K562 (cell line): ENCODE results near the gene CFAP97D1.

Source experiments
- CCAR2 ChIP-seq: fragments of 200-400 bp; formaldehyde crosslinking; IDR thresholded peaks from 2 replicates; pipeline ENCODE4 v1.6.1; 2017; ENCODE audit warnings: mild to moderate bottlenecking, low read depth, low read length
- EP300 ChIP-seq: IDR thresholded peaks from 2 replicates; pipeline ENCODE4 v1.6.1; 2012; ENCODE audit warnings: low read length, improper control_type of control experiment
- SIN3B ChIP-seq: fragments of 450-650 bp; IDR thresholded peaks from 2 replicates; pipeline ENCODE4 v1.6.1; 2017; ENCODE audit warnings: low read depth, mild to moderate bottlenecking, moderate library complexity
- SMC3 ChIP-seq: conservative IDR thresholded peaks from 2 replicates; pipeline ENCODE4 v1.6.1; 2011; ENCODE audit warnings: low read depth, low read length, improper control_type of control experiment; ENCODE audit not compliant: insufficient read depth
- SP1 ChIP-seq: sonication (generic); formaldehyde crosslinking; IDR thresholded peaks from 2 replicates; pipeline ENCODE4 v1.8.1; 2022; ENCODE audit warnings: mild to moderate bottlenecking, missing genetic modification reagents
- TF ChIP-seq, protein P1 (sequence below), 3 experiments: IDR thresholded peaks in 2 of 3; conservative IDR thresholded peaks in 1 of 3; 2 replicates each; pipeline ENCODE4 v1.5.1; 2011 to 2012; ENCODE audit warnings: low read length in 3 of 3, mild to moderate bottlenecking in 3 of 3, control low read depth in 2 of 3, improper control_type of control experiment in 1 of 3, inconsistent platforms in 1 of 3, low read depth in 1 of 3, mixed read lengths in 1 of 3, moderate library complexity in 1 of 3; ENCODE audit not compliant: insufficient read depth in 2 of 3

DNA sequence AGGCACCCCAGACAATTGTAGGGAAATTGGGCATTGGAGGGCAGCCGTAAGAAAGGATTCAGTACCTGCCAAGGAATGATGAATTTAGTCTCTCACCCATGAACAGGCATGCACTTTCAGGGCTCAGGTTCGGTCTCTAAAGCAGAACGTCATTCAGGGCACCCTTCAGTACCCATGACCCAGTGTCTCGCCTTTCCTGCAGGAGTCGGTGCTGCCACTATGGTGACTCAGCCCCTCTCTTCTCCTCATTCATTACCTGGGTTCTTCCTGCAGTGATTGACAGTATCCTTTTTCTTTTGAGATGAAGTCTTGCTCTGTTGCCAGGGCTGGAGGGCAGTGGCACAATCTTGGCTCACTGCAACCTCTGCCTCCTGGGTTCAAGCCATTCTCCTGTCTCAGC is 30.1 kb upstream of the CFAP97D1 start:
- TF ChIP-seq CCAR2 (no peak), EP300 (no peak), SMC3 (no peak), SP1 (CRISPR knock-in tag) (no peak), SIN3B (no peak)
- TF ChIP-seq, protein P1, sequence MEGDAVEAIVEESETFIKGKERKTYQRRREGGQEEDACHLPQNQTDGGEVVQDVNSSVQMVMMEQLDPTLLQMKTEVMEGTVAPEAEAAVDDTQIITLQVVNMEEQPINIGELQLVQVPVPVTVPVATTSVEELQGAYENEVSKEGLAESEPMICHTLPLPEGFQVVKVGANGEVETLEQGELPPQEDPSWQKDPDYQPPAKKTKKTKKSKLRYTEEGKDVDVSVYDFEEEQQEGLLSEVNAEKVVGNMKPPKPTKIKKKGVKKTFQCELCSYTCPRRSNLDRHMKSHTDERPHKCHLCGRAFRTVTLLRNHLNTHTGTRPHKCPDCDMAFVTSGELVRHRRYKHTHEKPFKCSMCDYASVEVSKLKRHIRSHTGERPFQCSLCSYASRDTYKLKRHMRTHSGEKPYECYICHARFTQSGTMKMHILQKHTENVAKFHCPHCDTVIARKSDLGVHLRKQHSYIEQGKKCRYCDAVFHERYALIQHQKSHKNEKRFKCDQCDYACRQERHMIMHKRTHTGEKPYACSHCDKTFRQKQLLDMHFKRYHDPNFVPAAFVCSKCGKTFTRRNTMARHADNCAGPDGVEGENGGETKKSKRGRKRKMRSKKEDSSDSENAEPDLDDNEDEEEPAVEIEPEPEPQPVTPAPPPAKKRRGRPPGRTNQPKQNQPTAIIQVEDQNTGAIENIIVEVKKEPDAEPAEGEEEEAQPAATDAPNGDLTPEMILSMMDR (IDR thresholded peaks at IDR 0.05 in 2 of 3, conservative IDR thresholded peaks at IDR 0.05 in 1 of 3; ENCODE audit: insufficient read depth in 2 of 3, low read depth in 1 of 3, low read length in 3 of 3) = no peak
